IMR-90 (cell line): ENCODE measurements around the gene SPP2.

Experiments
- BHLHE40 ChIP-seq: fragments of 150-350 bp; IDR thresholded peaks from 2 replicates; pipeline ENCODE4 v1.6.1; 2016; ENCODE audit warnings: mild to moderate bottlenecking, low read depth, low read length
- CHD1 ChIP-seq: IDR thresholded peaks from 2 replicates; pipeline ENCODE4 v1.6.1; 2012; ENCODE audit warnings: low read depth, low read length, improper control_type of control experiment
- ELK1 ChIP-seq: fragments of 150-350 bp; IDR thresholded peaks from 2 replicates; pipeline ENCODE4 v1.6.1; 2016; ENCODE audit warnings: low read depth, mild to moderate bottlenecking, low read length, moderate library complexity, borderline replicate concordance
- POLR2A ChIP-seq: IDR thresholded peaks from 2 replicates; pipeline ENCODE4 v1.6.1; 2012; ENCODE audit warnings: mild to moderate bottlenecking, low read depth, low read length
- RAD21 ChIP-seq: IDR thresholded peaks from 2 replicates; pipeline ENCODE4 v1.6.1; 2012; ENCODE audit warnings: low read length, improper control_type of control experiment
- SMC3 ChIP-seq: fragments of 150-350 bp; IDR thresholded peaks from 2 replicates; pipeline ENCODE4 v1.6.1; 2016; ENCODE audit warnings: low read depth, mild to moderate bottlenecking, antibody characterized with exemption, low read length, moderate library complexity
- TF ChIP-seq, protein P1 (sequence below): conservative IDR thresholded peaks from 2 replicates; pipeline ENCODE4 v1.5.1; 2012; ENCODE audit warnings: mild to moderate bottlenecking, low read depth, low read length, improper control_type of control experiment

- TF ChIP-seq, protein P1, sequence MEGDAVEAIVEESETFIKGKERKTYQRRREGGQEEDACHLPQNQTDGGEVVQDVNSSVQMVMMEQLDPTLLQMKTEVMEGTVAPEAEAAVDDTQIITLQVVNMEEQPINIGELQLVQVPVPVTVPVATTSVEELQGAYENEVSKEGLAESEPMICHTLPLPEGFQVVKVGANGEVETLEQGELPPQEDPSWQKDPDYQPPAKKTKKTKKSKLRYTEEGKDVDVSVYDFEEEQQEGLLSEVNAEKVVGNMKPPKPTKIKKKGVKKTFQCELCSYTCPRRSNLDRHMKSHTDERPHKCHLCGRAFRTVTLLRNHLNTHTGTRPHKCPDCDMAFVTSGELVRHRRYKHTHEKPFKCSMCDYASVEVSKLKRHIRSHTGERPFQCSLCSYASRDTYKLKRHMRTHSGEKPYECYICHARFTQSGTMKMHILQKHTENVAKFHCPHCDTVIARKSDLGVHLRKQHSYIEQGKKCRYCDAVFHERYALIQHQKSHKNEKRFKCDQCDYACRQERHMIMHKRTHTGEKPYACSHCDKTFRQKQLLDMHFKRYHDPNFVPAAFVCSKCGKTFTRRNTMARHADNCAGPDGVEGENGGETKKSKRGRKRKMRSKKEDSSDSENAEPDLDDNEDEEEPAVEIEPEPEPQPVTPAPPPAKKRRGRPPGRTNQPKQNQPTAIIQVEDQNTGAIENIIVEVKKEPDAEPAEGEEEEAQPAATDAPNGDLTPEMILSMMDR, result no peak
- TF ChIP-seq POLR2A, result no peak
- no peak for TF ChIP-seq BHLHE40
- no peak for TF ChIP-seq SMC3
- no peak for TF ChIP-seq ELK1
- TF ChIP-seq CHD1, result no peak
- no peak for TF ChIP-seq RAD21
Observed at GRCh38 chr2:234002281-234002680, 48.2 kb upstream of the SPP2 start.
